GM18519 (cell line): ENCODE measurements around the gene PDE1C.

Source experiments
- ATAC-seq: cut with Tn5 transposase; IDR thresholded peaks from one replicate; pipeline ENCODE4 v1.9.1; 2021; ENCODE audit warnings: mild to moderate bottlenecking, moderate library complexity; ENCODE audit not compliant: unreplicated experiment, low FRiP score

Gene PDE1C

GRCh38 chr7:32070406-32071360 is at the start of gene PDE1C:
PDE1C (minus strand) TSS chr7:32070407.
- ATAC-seq = no peak

GRCh38 chr7:32119790-32120196 is 49.6 kb upstream of the PDE1C start:
- ATAC-seq = no peak

GRCh38 chr7:32117837-32118236 is 47.6 kb upstream of the PDE1C start:
- no peak for ATAC-seq

DNA sequence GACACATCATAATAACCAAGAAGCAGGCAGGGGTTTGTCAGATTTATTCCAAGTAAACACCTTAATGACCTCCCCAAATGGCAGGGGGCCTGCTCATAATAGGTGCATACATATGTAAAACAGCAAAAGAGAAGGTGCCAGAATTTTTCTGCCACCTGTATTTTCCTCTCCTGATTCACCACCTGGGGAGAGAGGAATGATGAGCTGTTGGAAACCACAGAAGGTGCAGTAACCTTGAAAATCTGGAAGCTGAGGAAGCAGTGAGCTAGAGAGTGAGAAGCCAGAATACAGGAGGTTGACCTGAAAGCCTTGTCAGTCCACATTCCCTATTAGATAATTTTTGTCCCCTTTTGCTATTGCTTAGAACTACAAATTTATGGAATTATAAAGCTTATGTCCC is 46.2 kb upstream of the PDE1C start:
- no peak for ATAC-seq

GRCh38 chr7:32115831-32116230 is 45.6 kb upstream of the PDE1C start:
- ATAC-seq = no peak

DNA sequence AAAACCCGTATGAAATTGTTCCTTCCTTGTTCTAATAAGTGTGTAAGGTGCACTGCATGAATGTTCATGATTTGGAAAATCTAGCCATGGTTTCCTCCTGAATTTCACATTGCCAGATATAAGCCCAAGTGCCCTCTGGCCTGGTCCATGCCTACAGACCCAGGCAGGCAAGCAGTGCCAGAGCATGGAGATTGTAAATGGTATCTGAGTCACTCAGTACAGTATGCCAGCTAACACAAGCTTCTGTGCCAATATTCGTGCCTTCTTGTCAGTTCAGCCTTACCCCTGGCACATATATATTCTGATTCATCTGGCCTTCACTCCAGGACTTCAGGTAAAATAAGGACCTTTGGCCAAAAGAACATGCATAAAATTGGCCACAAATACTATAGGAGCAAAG is 38.4 kb upstream of the PDE1C start:
- ATAC-seq = no peak

DNA sequence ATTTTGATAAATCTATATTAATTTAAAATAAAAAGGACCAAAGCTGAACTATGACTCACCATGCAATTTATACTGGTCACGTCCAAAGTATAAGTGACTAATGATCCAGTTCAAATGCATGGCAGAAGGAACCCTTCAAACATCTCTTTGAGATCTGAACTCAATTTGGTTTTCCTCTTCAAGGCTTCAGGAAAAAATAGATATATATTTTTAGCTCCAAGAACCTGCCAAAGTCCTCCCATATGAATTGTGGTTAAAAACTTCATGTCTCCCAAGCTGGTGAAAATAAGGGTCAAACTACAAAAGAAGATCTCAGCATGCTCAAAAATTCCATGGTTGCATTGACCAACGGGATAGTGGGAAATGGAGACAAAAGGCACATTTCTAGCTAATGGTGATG is 34.6 kb upstream of the PDE1C start:
- ATAC-seq = no peak

DNA sequence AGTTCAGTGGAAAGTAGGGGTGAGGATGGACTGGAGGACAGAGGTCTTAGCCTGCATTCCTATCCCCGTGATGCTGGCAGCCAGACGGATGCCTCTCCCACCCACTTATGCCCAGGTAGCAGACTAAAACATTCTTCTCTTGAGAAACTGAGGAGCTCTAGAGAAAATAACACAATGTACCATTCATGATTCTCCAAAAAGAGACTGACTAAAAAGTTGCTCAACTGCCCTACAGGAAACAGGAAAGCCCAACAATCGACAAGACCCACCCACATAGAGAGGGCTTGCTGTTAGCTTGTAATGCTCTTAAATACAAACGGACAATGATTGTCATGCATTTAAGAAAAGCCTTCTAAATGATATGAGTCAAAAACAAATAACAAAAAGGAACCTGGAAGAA is 33.2 kb upstream of the PDE1C start:
- ATAC-seq = no peak

DNA sequence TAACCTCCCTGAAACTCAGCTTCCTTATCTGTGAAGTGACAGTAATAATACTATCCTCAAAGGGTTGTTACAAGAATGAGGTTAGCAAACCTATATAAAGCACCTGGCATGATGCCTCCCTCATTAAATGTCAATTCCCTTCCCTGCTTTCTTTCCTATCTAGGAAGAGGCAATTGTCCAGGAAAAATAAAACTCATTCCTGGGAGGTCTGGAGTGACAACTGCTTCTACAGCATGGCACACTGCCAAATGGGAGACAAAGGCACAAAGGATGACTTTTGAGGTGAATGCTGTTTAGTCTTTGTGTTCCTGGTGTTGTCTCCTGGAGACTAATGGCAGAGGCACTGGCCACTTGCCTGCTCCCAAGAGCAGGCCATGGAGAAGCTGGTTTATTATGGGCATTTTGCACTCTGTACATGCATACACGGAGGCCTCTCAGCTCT is 32.2 kb upstream of the PDE1C start:
- no peak for ATAC-seq

GRCh38 chr7:32100407-32100907 is 30.2 kb upstream of the PDE1C start:
- ATAC-seq = no peak

GRCh38 chr7:32094516-32094915 is 24.3 kb upstream of the PDE1C start:
- ATAC-seq = no peak

- no peak for ATAC-seq
Measured at GRCh38 chr7:32093415-32094408, 23.5 kb upstream of the PDE1C start.

- no peak for ATAC-seq
Measured at GRCh38 chr7:32092346-32092745, 22.1 kb upstream of the PDE1C start.

GRCh38 chr7:32091608-32092210 is 21.5 kb upstream of the PDE1C start:
- ATAC-seq = no peak

- no peak for ATAC-seq
Measured at GRCh38 chr7:32089678-32090077, 19.5 kb upstream of the PDE1C start.

- no peak for ATAC-seq
Measured at GRCh38 chr7:32089256-32089655, 19.0 kb upstream of the PDE1C start.

DNA sequence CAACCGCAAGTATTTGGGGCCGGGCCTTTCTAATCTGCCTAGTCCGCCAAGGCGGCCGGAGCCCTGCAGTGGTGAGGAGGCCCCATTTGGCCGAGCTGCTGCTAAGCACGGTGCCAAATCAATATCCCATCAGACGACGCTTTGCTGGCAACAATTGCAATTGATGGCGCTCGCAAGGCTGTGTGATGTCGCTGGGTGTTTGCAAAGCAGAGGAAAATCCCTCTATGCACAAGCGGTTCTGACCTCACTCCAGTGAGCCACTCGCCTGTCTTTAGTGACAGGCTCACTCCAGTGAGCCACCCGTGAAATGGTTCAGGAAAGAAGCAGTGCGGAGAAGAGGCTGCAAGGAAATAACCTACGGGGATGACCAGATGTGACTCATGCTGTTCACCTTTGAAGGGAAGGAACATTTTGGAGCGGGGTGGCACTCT is 18.3 kb upstream of the PDE1C start:
- no peak for ATAC-seq

DNA sequence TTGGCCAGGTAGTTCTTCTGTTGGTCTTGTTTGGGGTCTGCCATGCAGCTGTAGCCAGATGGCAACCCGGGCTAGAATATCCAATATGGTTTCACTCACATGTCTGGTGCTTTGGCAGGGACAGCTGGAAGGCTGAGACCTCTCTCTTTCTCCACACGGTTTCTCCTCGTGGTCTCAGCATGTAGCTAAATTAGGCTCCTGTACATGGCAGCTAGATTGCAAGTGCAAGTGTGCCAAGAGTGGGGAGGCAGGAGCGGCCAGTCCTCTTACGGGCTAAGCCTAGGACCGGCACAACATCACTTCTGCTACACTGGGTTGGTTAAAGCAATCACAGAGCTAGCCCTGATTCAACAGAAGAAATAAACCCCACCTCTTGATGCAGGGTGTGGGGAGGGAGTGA is 9.3 kb upstream of the PDE1C start:
- ATAC-seq = no peak

DNA sequence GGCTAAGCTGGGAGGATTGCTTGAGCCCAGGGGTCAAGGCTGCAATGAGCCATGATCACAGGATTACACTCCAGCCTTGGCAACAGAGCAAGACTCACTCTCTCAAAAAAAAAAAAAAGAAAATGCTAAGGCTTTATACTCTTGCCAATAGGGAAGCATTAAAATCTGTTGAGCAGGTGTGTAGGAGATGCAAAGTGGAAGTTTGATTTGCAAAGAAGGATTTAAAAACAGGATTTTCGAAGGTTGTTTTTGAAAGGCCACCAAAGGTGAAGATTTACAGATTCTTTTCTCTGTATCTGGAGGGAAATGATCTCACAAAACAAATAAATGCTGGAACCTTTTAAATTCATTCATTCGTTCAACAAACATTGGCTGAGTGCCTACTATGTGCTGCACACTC is 8.6 kb upstream of the PDE1C start:
- ATAC-seq = no peak

DNA sequence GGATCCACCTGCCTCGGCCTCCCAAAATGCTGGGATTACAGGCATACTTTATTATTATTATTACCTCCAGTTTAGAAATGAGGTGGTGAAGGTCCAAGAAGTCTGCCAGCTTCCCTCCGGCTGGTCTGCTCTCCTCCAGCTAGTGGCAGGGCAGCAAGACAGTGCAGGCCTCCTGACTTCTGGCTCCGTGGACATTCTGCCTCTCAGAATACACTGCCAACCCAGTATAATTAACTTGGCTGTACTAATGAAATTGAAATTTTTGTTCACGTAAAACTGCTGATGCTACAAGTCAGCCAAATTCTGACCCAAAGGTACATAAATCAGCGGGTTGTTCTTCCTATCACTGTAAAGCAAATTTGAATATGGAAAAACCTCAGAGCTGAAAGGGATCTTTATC is 7.6 kb upstream of the PDE1C start:
- no peak for ATAC-seq
